Measurements from ENCODE around the gene CRIP3. TPM values are rescaled to one million over a fixed set of nuclear protein-coding genes. Genes with fewer than 3 reads are reported as not detected.

The CRIP3 gene
- total and polyA plus RNA-seq, 2 of the 13 experiments (the other 11 are each of a cell fraction or from before 2014, with no cell fraction given): 6.3 to 9.3 TPM

DNA sequence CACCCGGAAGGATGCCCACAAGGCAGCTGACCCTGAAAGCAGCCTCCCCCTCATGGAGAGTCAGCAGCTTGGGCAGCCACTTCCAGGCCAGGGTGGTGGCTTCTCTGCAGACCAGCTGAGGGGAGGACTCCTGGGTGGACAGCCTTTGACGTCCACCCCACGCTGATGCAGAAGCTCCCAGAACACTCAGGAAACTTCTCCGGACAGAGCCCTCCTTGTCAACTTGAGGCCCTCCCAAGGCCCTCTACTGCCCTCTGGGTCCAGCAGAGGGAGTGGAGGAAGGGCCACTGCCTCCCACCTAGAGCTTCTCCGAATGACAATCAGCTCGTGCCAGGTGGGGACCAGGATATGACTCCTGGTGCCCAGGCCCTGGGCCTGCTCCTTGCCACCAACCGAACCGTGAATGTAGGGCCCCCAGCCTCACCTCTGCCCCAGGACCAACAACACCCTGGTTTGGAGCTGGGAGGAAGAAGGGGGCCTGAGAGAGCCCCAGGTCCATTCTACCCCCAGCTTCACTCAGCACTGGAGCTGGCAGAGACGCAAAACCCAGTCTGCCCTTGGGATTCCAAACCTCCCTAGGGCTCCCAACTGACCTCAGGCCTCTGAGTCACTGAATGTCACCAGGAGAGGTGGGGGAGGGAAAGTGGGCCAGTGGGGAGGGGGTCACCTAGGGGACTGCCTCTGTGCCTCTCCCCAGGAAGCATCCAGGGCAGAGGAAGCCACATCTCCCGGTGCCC lies 21.5 kb downstream of the CRIP3 start (continued):
- TF ChIP-seq, protein P1, sequence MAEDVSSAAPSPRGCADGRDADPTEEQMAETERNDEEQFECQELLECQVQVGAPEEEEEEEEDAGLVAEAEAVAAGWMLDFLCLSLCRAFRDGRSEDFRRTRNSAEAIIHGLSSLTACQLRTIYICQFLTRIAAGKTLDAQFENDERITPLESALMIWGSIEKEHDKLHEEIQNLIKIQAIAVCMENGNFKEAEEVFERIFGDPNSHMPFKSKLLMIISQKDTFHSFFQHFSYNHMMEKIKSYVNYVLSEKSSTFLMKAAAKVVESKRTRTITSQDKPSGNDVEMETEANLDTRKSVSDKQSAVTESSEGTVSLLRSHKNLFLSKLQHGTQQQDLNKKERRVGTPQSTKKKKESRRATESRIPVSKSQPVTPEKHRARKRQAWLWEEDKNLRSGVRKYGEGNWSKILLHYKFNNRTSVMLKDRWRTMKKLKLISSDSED (CRISPR knock-in tag; IDR thresholded peaks at IDR 0.05): no peak
- TF ChIP-seq REXO4 (CRISPR knock-in tag; IDR thresholded peaks at IDR 0.05; ENCODE audit: borderline replicate concordance): no peak
- no peak for TF ChIP-seq ZNF160 (CRISPR knock-in tag; IDR thresholded peaks at IDR 0.05)
- no peak for TF ChIP-seq RBFOX2 (IDR thresholded peaks at IDR 0.05; ENCODE audit: low read depth, low read length)
- TF ChIP-seq, protein P2, sequence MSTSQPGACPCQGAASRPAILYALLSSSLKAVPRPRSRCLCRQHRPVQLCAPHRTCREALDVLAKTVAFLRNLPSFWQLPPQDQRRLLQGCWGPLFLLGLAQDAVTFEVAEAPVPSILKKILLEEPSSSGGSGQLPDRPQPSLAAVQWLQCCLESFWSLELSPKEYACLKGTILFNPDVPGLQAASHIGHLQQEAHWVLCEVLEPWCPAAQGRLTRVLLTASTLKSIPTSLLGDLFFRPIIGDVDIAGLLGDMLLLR (CRISPR knock-in tag; IDR thresholded peaks at IDR 0.05): no peak
- TF ChIP-seq MEIS1 (CRISPR knock-in tag; IDR thresholded peaks at IDR 0.05; ENCODE audit: borderline replicate concordance): 0 out of 2 replicates have a peak, but pooled peaks have one; percentile 6
- TF ChIP-seq FOXA1 (IDR thresholded peaks at IDR 0.05): no peak
- no peak for TF ChIP-seq FOXA1 (CRISPR knock-in tag; IDR thresholded peaks at IDR 0.05)
- no peak for TF ChIP-seq ARNT (IDR thresholded peaks at IDR 0.05)
- TF ChIP-seq ZNF367 (CRISPR knock-in tag; IDR thresholded peaks at IDR 0.05; ENCODE audit: borderline replicate concordance): no peak
- no peak for TF ChIP-seq SIX4 (CRISPR knock-in tag; IDR thresholded peaks at IDR 0.05)
- no peak for TF ChIP-seq RBM22 (optimal IDR thresholded peaks at IDR 0.05; ENCODE audit: low read length)
- TF ChIP-seq, protein P3, sequence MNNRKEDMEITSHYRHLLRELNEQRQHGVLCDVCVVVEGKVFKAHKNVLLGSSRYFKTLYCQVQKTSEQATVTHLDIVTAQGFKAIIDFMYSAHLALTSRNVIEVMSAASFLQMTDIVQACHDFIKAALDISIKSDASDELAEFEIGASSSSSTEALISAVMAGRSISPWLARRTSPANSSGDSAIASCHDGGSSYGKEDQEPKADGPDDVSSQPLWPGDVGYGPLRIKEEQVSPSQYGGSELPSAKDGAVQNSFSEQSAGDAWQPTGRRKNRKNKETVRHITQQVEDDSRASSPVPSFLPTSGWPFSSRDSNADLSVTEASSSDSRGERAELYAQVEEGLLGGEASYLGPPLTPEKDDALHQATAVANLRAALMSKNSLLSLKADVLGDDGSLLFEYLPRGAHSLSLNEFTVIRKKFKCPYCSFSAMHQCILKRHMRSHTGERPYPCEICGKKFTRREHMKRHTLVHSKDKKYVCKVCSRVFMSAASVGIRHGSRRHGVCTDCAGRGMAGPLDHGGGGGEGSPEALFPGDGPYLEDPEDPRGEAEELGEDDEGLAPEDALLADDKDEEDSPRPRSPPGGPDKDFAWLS (CRISPR knock-in tag; IDR thresholded peaks at IDR 0.05; ENCODE audit: borderline replicate concordance): no peak; the same call in 1 of the 2 replicates
- TF ChIP-seq ZKSCAN1 (IDR thresholded peaks at IDR 0.05; ENCODE audit: low read length): no peak
- no peak for TF ChIP-seq XBP1 (CRISPR knock-in tag; IDR thresholded peaks at IDR 0.05)
- TF ChIP-seq GZF1 (CRISPR knock-in tag; IDR thresholded peaks at IDR 0.05): no peak
- no peak for TF ChIP-seq FOXP1 (IDR thresholded peaks at IDR 0.05)
- no peak for TF ChIP-seq FOXP1 (CRISPR knock-in tag; IDR thresholded peaks at IDR 0.05)
- no peak for TF ChIP-seq TOPORS (CRISPR knock-in tag; IDR thresholded peaks at IDR 0.05)
- no peak for TF ChIP-seq CBX2 (IDR thresholded peaks at IDR 0.05; ENCODE audit: low read depth, low read length)
- no peak for TF ChIP-seq CBX2 (CRISPR knock-in tag; IDR thresholded peaks at IDR 0.05; ENCODE audit: low read depth)
- TF ChIP-seq, protein P4, sequence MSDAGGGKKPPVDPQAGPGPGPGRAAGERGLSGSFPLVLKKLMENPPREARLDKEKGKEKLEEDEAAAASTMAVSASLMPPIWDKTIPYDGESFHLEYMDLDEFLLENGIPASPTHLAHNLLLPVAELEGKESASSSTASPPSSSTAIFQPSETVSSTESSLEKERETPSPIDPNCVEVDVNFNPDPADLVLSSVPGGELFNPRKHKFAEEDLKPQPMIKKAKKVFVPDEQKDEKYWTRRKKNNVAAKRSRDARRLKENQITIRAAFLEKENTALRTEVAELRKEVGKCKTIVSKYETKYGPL (CRISPR knock-in tag; IDR thresholded peaks at IDR 0.05): no peak
- TF ChIP-seq, protein P5, sequence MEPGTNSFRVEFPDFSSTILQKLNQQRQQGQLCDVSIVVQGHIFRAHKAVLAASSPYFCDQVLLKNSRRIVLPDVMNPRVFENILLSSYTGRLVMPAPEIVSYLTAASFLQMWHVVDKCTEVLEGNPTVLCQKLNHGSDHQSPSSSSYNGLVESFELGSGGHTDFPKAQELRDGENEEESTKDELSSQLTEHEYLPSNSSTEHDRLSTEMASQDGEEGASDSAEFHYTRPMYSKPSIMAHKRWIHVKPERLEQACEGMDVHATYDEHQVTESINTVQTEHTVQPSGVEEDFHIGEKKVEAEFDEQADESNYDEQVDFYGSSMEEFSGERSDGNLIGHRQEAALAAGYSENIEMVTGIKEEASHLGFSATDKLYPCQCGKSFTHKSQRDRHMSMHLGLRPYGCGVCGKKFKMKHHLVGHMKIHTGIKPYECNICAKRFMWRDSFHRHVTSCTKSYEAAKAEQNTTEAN (CRISPR knock-in tag; conservative IDR thresholded peaks at IDR 0.05): 0 out of 2 replicates have a peak, but pooled peaks have one; percentile 23
- 0 out of 2 replicates have a peak, but pooled peaks have one; percentile 28 for TF ChIP-seq MYC (CRISPR knock-in tag; IDR thresholded peaks at IDR 0.05; ENCODE audit: borderline replicate concordance)
- TF ChIP-seq, protein P6, sequence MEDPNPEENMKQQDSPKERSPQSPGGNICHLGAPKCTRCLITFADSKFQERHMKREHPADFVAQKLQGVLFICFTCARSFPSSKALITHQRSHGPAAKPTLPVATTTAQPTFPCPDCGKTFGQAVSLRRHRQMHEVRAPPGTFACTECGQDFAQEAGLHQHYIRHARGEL (CRISPR knock-in tag; IDR thresholded peaks at IDR 0.05): no peak
- TF ChIP-seq, protein P7, sequence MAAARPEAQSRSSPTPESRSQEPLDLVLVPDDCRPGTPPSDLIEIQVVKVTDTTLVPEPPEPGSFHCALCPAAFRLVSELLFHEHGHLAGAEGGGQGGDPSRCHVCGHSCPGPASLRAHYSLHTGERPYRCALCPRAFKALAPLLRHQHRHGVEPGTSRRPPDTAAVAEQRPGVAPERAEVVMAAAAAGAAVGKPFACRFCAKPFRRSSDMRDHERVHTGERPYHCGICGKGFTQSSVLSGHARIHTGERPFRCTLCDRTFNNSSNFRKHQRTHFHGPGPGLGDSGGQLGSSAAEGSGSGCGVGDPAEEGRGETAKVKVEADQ (CRISPR knock-in tag; IDR thresholded peaks at IDR 0.05; ENCODE audit: borderline replicate concordance): no peak; the same call in 1 of the 2 replicates
